Thyroid gland (tissue), 4 donors: ENCODE results near the gene PDGFB. TPM values are rescaled to one million over a fixed set of nuclear protein-coding genes. Genes with fewer than 3 reads are reported as not detected.

Experiments
- DNase-seq, 2 donors: peaks; one replicate each; pipeline ENCODE4 v3.0.0-alpha.2; 2019
- H3K27ac ChIP-seq, 3 donors: fragments of 200-600 bp; sonication (generic); 1 replicate in 2 of 3; 2 replicates in 1 of 3; pipeline ENCODE4 v1.5.1; 2016 to 2019; ENCODE audit warnings: mild to moderate bottlenecking in 1 of 3, moderate library complexity in 1 of 3
- H3K27me3 ChIP-seq: fragments of 200-600 bp; sonication (generic); one replicate; pipeline ENCODE4 v1.5.1; 2019
- H3K36me3 ChIP-seq, 2 donors: fragments of 200-600 bp; sonication (generic); one replicate each; pipeline ENCODE4 v1.5.1; 2016 to 2019
- H3K4me1 ChIP-seq, 2 donors: fragments of 200-600 bp; sonication (generic); one replicate each; pipeline ENCODE4 v1.5.1; 2017 to 2019
- H3K4me3 ChIP-seq, 3 donors: fragments of 200-600 bp; sonication (generic); replicated peaks in 1 of 3; 1 replicate in 2 of 3; 2 replicates in 1 of 3; pipeline ENCODE4 v1.5.1; 2016; ENCODE audit warnings: mild to moderate bottlenecking in 1 of 3
- H3K9me3 ChIP-seq: fragments of 200-600 bp; sonication (generic); one replicate; pipeline ENCODE4 v1.5.1; 2017
- CTCF ChIP-seq, 6 experiments: fragments of 200-600 bp in 3 of 6; fragments of 450-650 bp in 3 of 6; sonication (generic) in 3 of 6; IDR thresholded peaks; one replicate each; pipeline ENCODE4 v1.5.1; 2016 to 2019; ENCODE audit warnings: antibody characterized with exemption in 6 of 6, mild to moderate bottlenecking in 2 of 6, inconsistent platforms in 1 of 6, moderate library complexity in 1 of 6
- POLR2A ChIP-seq, 2 donors: fragments of 450-650 bp; IDR thresholded peaks; one replicate each; pipeline ENCODE4 v1.6.1; 2017; ENCODE audit warnings: antibody characterized with exemption in 2 of 2, mild to moderate bottlenecking in 2 of 2, moderate library complexity in 1 of 2
- WGBS, 2 donors: methylation state at CpG; one replicate each; pipeline ENCODE4 v1.1.5; 2017; 5-methylcytosine and 5-hydroxymethylcytosine counted together
- intact Hi-C: fragments of 100-400 bp; cut with DNase I; formaldehyde crosslinking; loops from one replicate; pipeline ENCODE4 v1.15.1; 2023
- total RNA-seq, 4 donors: library from RNA; depleted of rRNA; stranded (reverse); fragments of >200 nt; gene quantifications; one replicate each; pipeline ENCODE4 v1.2.3, GENCODE V29; 2016

Gene PDGFB
- total RNA-seq, 4 donors from 2014 or later, result 3.6 to 10.5 (median 3.9) TPM

DNA sequence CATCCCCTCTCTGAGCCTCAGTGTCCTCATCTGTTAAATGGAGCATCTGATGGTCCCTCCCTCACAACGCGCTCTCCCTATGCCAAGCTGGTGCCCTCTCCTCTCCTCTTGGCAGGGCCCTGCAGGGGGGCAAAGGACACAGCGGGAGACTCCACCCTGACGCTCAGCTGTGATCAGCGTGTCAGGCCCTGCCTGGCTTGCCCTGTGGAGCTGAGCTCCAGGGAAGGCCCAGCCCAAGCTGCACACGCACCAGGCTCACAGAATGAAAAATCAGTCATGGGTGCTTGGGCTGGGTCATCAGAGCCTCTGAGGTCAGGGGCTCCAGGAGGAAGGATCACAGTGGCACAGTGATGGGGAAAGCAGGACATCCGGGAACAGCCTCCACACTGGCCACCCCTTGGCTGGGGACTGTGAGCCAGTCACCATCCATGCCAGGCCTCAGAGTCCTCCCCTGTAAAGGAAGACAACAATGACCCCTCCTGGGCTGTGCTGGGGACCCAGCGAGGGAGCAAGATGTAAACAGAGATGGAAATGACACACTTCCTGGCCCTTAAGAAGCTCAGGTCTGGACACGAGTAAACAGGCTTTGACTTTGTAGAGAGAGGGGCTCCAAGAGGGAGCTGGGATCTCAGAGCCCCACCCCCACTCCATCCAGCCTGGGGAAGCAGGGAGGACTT, 38.0 kb upstream of the PDGFB start:
- Histone ChIP-seq H3K9me3 (no peaks in the 10 kb centered on the region), H3K4me3 (no peak overlapping the region), H3K27ac (peak overlapping the region; percentile 44 to 70 (median 66)), H3K36me3 (no peaks in the 10 kb centered on the region), H3K4me1 (peaks cover 0 to 21% of the 10 kb centered on the region in 2 donors), H3K27me3 (no peaks in the 10 kb centered on the region)
- intact Hi-C loops, result no loop called here
- DNase-seq, result no peak
- no peak for TF ChIP-seq POLR2A (IDR thresholded peaks at IDR 0.05)
- TF ChIP-seq CTCF (IDR thresholded peaks at IDR 0.05), result no peak
- 76 to 80% methylated on average over 8 of the region's 9 CpGs for WGBS, 2 donors

DNA sequence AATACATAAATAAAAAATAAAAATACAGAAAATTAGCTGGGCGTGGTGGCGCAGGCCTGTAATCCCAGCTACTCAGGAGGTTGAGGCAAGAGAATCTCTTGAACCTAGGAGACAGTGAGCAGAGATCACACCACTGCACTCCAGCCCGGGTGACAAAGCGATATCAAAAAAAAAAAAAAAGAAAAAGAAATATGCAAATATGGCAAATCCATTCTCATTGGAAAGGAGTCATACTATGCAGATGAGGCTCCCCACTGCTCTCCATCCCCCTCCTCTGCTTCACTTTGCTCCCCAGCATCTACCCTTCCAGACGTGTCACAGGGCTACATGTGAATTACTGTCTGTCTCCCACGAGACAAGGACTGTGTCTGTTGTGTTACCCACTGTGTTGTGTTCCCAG, 36.3 kb upstream of the PDGFB start:
- no peaks in the 10 kb centered on the region for H3K9me3 ChIP-seq
- DNase-seq, result no peak
- WGBS, 2 donors, result 90 to 91% methylated on average over 6 of the region's 6 CpGs
- H3K4me1 ChIP-seq, result peaks cover 0 to 21% of the 10 kb centered on the region in 2 donors
- H3K27ac ChIP-seq, result no peak overlapping the region
- no peak overlapping the region for H3K4me3 ChIP-seq
- H3K36me3 ChIP-seq, result no peaks in the 10 kb centered on the region
- TF ChIP-seq POLR2A (IDR thresholded peaks at IDR 0.05) (no peak), CTCF (IDR thresholded peaks at IDR 0.05) (no peak)
- H3K27me3 ChIP-seq, result no peaks in the 10 kb centered on the region
- intact Hi-C loops, result no loop called here

DNA sequence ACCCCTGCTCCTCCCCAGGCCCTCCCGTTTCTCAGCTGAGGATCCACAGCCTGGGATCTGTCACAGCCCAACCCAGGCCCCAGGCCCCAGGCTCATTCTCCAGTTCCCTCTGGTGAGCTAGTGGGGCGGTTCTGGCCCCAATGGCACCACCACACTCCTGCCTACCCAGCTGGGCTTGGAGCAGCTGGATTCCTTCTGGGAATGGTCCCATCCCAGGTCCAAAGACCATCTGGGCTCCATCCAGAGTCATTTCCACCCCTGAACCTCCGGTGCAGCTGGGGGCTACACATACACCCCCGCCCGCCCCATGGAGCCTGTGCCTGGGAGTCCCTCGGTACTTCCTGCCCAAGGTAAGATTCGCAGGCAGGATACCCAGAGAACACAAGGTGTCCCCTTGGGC, 35.5 kb upstream of the PDGFB start:
- Histone ChIP-seq H3K27ac (peak overlapping the region in 1 of 3 donors; percentile 8), H3K9me3 (no peaks in the 10 kb centered on the region), H3K27me3 (no peaks in the 10 kb centered on the region), H3K4me1 (peaks cover 0 to 21% of the 10 kb centered on the region in 2 donors), H3K36me3 (no peaks in the 10 kb centered on the region), H3K4me3 (no peak overlapping the region)
- WGBS, 2 donors, result 86 to 98% methylated on average over 3 to 5 of the region's 7 CpGs
- no peak for TF ChIP-seq POLR2A (IDR thresholded peaks at IDR 0.05)
- no peak for TF ChIP-seq CTCF (IDR thresholded peaks at IDR 0.05)
- no peak for DNase-seq
- intact Hi-C loops, result no loop called here

DNA sequence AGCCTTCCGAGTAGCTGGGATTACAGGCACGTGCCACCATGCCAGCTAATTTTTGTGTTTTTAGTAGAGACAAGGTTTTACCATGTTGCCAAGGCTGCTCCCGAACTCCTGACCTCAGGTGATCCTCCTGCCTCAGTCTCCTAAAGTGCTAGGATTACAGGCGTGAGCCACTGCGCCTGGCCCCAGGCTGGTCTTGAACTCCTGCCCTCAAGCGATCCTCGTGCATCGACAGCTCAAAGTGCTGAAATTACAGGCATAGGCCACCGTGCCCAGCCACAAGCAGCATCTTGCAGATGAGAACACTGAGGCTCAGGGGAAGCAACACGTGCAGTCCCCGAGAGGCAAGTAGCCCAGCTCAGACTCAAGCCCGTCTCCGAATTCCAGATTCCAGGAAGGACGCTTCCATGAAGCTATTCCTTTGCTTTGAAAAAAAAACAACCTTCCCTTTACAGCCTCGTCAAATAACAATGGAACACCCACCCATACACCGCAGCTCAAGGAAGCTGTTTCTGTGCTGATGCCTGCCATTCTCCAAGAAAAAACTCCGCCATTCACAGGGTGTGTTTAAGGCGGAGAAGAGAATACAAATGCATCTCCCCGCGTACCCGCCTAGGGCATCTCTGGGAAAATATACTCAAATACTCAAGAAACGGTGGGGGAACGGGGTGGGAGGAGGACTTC, 34.5 kb upstream of the PDGFB start:
- intact Hi-C loops, result no loop called here
- Histone ChIP-seq H3K4me1 (peaks cover 0 to 21% of the 10 kb centered on the region in 2 donors), H3K27me3 (no peaks in the 10 kb centered on the region), H3K9me3 (no peaks in the 10 kb centered on the region), H3K4me3 (no peak overlapping the region), H3K36me3 (no peaks in the 10 kb centered on the region), H3K27ac (peak overlapping the region in 1 of 3 donors; percentile 8)
- TF ChIP-seq POLR2A (IDR thresholded peaks at IDR 0.05) (no peak), CTCF (IDR thresholded peaks at IDR 0.05) (no peak)
- DNase-seq, result no peak
- WGBS, 2 donors, result 62 to 63% methylated on average over 22 to 23 of the region's 23 CpGs

- H3K4me1 ChIP-seq, result peaks cover 0 to 9% of the 10 kb centered on the region in 2 donors
- H3K9me3 ChIP-seq, result no peaks in the 10 kb centered on the region
- intact Hi-C loops, result no loop called here
- H3K36me3 ChIP-seq, result no peaks in the 10 kb centered on the region
- no peak overlapping the region for H3K4me3 ChIP-seq
- no peak for TF ChIP-seq CTCF (IDR thresholded peaks at IDR 0.05)
- TF ChIP-seq POLR2A (IDR thresholded peaks at IDR 0.05), result no peak
- H3K27ac ChIP-seq, result peak overlapping the region in 1 of 3 donors; percentile 2
- WGBS, 2 donors, result 47 to 65% methylated on average over 11 to 12 of the region's 13 CpGs
- DNase-seq, result no peak
- H3K27me3 ChIP-seq, result no peaks in the 10 kb centered on the region
Observed at GRCh38 chr22:39278040-39278439, 33.3 kb upstream of the PDGFB start.
